DOHH2 (cell line): ENCODE measurements around the gene METTL22.
A peak's percentile ranks its signal among the peaks of the same experiment; 100 is the strongest.

Experiments
- H3F3A ChIP-seq: fragments of 200-600 bp; sonication (generic), shearing (Covaris generic); 2 replicates; pipeline ENCODE4 v1.6.0; 2016; ENCODE audit warnings: antibody characterized with exemption, mild to moderate bottlenecking; ENCODE audit not compliant: control insufficient read depth, insufficient read depth
- H3K27ac ChIP-seq: fragments of 200-600 bp; sonication (generic); 2 replicates; pipeline ENCODE4 v1.5.1; 2014; ENCODE audit warnings: low read depth, mild to moderate bottlenecking, low read length, moderate library complexity
- H3K27me3 ChIP-seq: fragments of 200-600 bp; sonication (generic); 2 replicates; pipeline ENCODE4 v1.6.1; 2014; ENCODE audit warnings: mild to moderate bottlenecking, low read length, mixed read lengths; ENCODE audit not compliant: control insufficient read depth
- H3K36me3 ChIP-seq: fragments of 200-600 bp; sonication (generic); 2 replicates; pipeline ENCODE4 v1.6.1; 2014; ENCODE audit warnings: mild to moderate bottlenecking, low read length, moderate library complexity, mixed read lengths; ENCODE audit not compliant: control insufficient read depth
- H3K4me1 ChIP-seq: fragments of 200-600 bp; sonication (generic); 2 replicates; pipeline ENCODE4 v1.6.1; 2014; ENCODE audit warnings: mild to moderate bottlenecking, low read length, mixed read lengths; ENCODE audit not compliant: control insufficient read depth
- H3K4me2 ChIP-seq: fragments of 200-600 bp; sonication (generic); 2 replicates; pipeline ENCODE4 v1.6.0; 2014; ENCODE audit warnings: mild to moderate bottlenecking, low read length, moderate library complexity
- H3K4me3 ChIP-seq: fragments of 200-600 bp; sonication (generic); 2 replicates; pipeline ENCODE4 v1.5.1; 2014; ENCODE audit warnings: mild to moderate bottlenecking, low read length, mixed read lengths
- H3K79me2 ChIP-seq: fragments of 200-600 bp; sonication (generic); 2 replicates; pipeline ENCODE4 v1.6.1; 2014; ENCODE audit warnings: mild to moderate bottlenecking, low read length, mixed read lengths; ENCODE audit not compliant: control insufficient read depth
- H3K9me2 ChIP-seq: fragments of 200-600 bp; sonication (generic); replicated peaks from 2 replicates; pipeline ENCODE4 v1.6.1; 2014; ENCODE audit warnings: mild to moderate bottlenecking, low read length, mixed read lengths; ENCODE audit not compliant: control insufficient read depth
- H3K9me3 ChIP-seq: fragments of 200-600 bp; sonication (generic); 2 replicates; pipeline ENCODE4 v1.6.1; 2014; ENCODE audit warnings: antibody characterized with exemption, low read length, mixed read lengths; ENCODE audit not compliant: control insufficient read depth, insufficient read depth
- H4K20me1 ChIP-seq: fragments of 200-600 bp; sonication (generic); 2 replicates; pipeline ENCODE4 v1.6.0; 2014; ENCODE audit warnings: low read depth, mild to moderate bottlenecking, antibody characterized with exemption, low read length, moderate library complexity; ENCODE audit not compliant: control insufficient read depth, insufficient read depth
- EZH2phosphoT487 ChIP-seq: fragments of 200-600 bp; sonication (generic); IDR thresholded peaks from 2 replicates; pipeline ENCODE4 v1.6.1; 2017; ENCODE audit warnings: borderline replicate concordance, mild to moderate bottlenecking, antibody characterized with exemption, low read length, moderate library complexity, mixed read lengths
- TF ChIP-seq, protein P1 (sequence below): fragments of 200-600 bp; sonication (generic); IDR thresholded peaks from one replicate; pipeline ENCODE4 v1.5.1; 2014; ENCODE audit warnings: antibody characterized with exemption, mild to moderate bottlenecking, low read depth, low read length; ENCODE audit not compliant: poor library complexity, severe bottlenecking

METTL22 gene

DNA sequence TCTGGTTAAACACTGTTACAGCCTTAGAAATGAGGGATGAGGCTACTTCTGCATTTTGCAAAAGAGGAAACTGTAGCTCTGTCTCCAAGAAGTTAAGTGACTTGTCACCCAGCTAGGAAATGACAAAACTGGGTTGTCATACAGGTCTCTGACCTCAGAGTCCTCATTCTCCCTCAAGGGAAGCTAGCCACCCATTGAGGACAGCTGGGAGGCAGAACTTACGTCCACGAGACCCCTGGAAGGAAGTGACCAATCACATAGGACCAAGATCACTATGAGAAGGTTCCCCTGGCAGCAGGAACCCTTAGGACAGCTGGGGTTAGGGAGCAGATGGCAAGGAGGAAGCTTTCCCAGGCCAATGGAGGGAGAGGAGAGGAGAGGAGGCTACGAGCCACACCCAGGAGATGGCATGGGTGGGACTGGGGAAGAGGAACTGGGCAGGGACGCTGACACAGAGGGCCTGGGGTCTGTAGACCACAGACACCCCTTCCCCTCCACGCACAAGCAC is 11.2 kb downstream of the METTL22 start:
- Histone ChIP-seq H4K20me1 (no peaks in the 10 kb centered on the region; the same call in 1 of the 2 replicates), H3K4me3 (no peak overlapping the region), H3K4me2 (no peak overlapping the region), H3F3A (no peaks in the 10 kb centered on the region), H3K36me3 (peaks cover 82% of the 10 kb centered on the region), H3K4me1 (no peaks in the 10 kb centered on the region), H3K9me2 (no peaks in the 10 kb centered on the region), H3K27ac (no peak overlapping the region), H3K27me3 (no peaks in the 10 kb centered on the region), H3K79me2 (no peaks in the 10 kb centered on the region), H3K9me3 (no peaks in the 10 kb centered on the region)
- TF ChIP-seq, protein P1, sequence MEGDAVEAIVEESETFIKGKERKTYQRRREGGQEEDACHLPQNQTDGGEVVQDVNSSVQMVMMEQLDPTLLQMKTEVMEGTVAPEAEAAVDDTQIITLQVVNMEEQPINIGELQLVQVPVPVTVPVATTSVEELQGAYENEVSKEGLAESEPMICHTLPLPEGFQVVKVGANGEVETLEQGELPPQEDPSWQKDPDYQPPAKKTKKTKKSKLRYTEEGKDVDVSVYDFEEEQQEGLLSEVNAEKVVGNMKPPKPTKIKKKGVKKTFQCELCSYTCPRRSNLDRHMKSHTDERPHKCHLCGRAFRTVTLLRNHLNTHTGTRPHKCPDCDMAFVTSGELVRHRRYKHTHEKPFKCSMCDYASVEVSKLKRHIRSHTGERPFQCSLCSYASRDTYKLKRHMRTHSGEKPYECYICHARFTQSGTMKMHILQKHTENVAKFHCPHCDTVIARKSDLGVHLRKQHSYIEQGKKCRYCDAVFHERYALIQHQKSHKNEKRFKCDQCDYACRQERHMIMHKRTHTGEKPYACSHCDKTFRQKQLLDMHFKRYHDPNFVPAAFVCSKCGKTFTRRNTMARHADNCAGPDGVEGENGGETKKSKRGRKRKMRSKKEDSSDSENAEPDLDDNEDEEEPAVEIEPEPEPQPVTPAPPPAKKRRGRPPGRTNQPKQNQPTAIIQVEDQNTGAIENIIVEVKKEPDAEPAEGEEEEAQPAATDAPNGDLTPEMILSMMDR: no peak

DNA sequence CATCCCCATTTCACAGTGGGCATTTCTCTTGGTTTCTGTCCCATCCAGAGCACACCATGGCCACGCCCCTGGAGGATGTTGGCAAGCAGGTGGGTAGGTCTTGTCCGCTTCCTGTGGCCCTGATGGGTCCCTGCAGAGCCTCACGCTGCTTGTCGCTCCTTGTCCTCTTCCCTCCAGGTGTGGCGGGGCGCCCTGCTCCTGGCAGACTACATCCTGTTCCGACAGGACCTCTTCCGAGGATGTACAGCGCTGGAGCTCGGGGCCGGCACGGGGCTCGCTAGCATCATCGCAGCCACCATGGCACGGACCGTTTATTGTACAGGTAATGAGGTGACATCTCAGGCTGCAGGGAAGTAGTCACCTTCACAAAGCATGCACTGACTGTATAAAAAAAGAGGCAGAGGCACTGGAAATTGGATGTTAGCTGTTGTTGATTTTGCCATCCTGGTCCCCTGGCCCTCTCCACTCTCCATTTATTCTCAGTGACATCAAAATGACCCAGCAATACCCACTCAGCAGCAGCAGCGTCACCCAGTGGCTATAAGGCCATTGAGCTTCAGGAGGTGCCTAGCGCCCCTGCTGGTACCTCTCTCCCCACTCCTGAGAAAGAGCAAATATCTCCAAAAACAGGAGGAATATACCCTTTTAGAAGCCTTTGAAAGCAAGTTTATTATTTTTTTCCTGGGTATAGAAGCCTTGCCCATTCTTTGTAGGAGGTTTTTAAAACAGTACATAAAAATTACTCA is 13.7 kb downstream of the METTL22 start:
- Histone ChIP-seq H3K36me3 (peaks cover 72% of the 10 kb centered on the region), H3K4me1 (no peaks in the 10 kb centered on the region), H3K79me2 (no peaks in the 10 kb centered on the region), H3K9me2 (no peaks in the 10 kb centered on the region), H4K20me1 (no peaks in the 10 kb centered on the region; the same call in 1 of the 2 replicates), H3K27ac (no peak overlapping the region), H3K4me2 (no peak overlapping the region), H3K9me3 (no peaks in the 10 kb centered on the region), H3K4me3 (no peak overlapping the region), H3K27me3 (no peaks in the 10 kb centered on the region), H3F3A (no peaks in the 10 kb centered on the region)
- TF ChIP-seq, protein P1: peak; percentile 86
- TF ChIP-seq EZH2phosphoT487: no peak

DNA sequence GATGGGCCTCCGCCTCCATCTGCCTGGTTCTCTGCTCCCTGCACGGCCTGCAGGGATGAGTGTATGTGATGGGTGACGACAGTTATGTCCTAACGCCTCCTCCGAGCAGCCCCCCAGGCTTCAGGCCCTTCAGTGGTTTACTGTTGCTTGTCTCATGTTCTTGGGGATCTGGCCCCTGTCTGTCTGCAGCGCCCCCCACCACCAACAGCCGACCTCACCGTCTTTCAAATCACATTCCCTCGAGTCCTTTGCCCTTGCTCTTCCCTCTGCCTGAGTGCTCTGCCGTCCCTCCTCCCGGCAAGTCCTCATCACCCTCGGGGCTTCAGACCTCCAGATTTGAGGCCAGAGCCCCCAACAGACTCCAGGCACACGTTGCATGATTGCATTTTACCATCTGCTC is 18.2 kb downstream of the METTL22 start:
- Histone ChIP-seq H3F3A (no peaks in the 10 kb centered on the region), H3K9me3 (no peaks in the 10 kb centered on the region), H3K4me2 (no peak overlapping the region), H4K20me1 (no peaks in the 10 kb centered on the region), H3K79me2 (no peaks in the 10 kb centered on the region), H3K27me3 (no peaks in the 10 kb centered on the region), H3K9me2 (no peaks in the 10 kb centered on the region), H3K36me3 (peaks cover 67% of the 10 kb centered on the region), H3K4me1 (no peaks in the 10 kb centered on the region), H3K27ac (no peak overlapping the region), H3K4me3 (no peak overlapping the region)
- TF ChIP-seq, protein P1: no peak
- TF ChIP-seq EZH2phosphoT487: no peak
